HUES64 (cell line): Measurements from ENCODE around the gene MED12L.

Source experiments
- H3K27ac ChIP-seq: 2 replicates; pipeline ENCODE4 v1.7.0; 2013; ENCODE audit warnings: low read depth, low read length, inconsistent platforms
- H3K27me3 ChIP-seq: 2 replicates; pipeline ENCODE4 v1.6.1; 2013; ENCODE audit warnings: mild to moderate bottlenecking, low read length; ENCODE audit not compliant: insufficient read depth
- H3K36me3 ChIP-seq: 2 replicates; pipeline ENCODE4 v1.6.1; 2013; ENCODE audit warnings: mild to moderate bottlenecking, low read length; ENCODE audit not compliant: insufficient read depth
- H3K4me1 ChIP-seq: 2 replicates; pipeline ENCODE4 v1.6.1; 2013; ENCODE audit warnings: mild to moderate bottlenecking, low read length, moderate library complexity; ENCODE audit not compliant: insufficient read depth
- H3K4me3 ChIP-seq: 2 replicates; pipeline ENCODE4 v1.5.1; 2013; ENCODE audit warnings: mild to moderate bottlenecking, low read length, moderate library complexity
- H3K9ac ChIP-seq: 2 replicates; pipeline ENCODE4 v1.6.1; 2013; ENCODE audit warnings: mild to moderate bottlenecking, low read depth, low read length
- H3K9me3 ChIP-seq: 2 replicates; pipeline ENCODE4 v1.6.1; 2013; ENCODE audit warnings: low read depth, low read length; ENCODE audit not compliant: insufficient read depth
- WGBS: fragments of 150-250, 120-280 bp; methylation state at CpG from one replicate; pipeline ENCODE4 v1.1.7; 2013; ENCODE audit warnings: missing lambda C conversion rate; 5-methylcytosine and 5-hydroxymethylcytosine counted together

The MED12L gene

DNA sequence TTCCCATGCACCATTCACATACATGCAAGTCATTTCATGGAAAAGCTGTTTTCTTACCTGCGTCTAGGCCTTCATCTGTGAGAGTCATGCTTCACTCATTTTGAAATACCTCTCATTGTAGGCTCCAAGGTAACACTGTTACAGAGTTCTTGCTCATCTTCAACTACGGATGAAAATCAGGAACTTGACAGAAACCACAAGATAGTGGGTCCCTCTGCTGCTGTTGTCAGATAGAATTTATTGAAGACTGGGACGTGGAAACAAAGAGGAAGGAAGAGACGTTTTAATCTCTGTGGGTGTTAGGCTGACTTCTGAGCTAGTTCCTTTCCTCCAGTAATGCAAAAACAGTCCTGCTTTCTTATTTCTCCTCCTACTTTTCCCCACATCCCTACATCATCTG, 192.8 kb downstream of the MED12L start, which contains the start of gene P2RY14:
P2RY14 (minus strand) TSS at position 313 of the 400 bp plus-strand sequence. CDS start 64,226 bp downstream, outside the sequence.
- no peaks in the 10 kb centered on the region for H3K4me1 ChIP-seq
- no peaks in the 10 kb centered on the region for H3K9me3 ChIP-seq
- no peak within 1 kb of the TSS for H3K4me3 ChIP-seq
- no peak within 1 kb of the TSS for H3K9ac ChIP-seq
- WGBS = 89% methylated on average over 4 of the region's 4 CpGs
- no peaks in the 10 kb centered on the region for H3K27me3 ChIP-seq
- H3K36me3 ChIP-seq = peaks cover 9% of the 10 kb centered on the region; the same call in 1 of the 2 replicates
- H3K27ac ChIP-seq = no peak within 1 kb of the TSS

DNA sequence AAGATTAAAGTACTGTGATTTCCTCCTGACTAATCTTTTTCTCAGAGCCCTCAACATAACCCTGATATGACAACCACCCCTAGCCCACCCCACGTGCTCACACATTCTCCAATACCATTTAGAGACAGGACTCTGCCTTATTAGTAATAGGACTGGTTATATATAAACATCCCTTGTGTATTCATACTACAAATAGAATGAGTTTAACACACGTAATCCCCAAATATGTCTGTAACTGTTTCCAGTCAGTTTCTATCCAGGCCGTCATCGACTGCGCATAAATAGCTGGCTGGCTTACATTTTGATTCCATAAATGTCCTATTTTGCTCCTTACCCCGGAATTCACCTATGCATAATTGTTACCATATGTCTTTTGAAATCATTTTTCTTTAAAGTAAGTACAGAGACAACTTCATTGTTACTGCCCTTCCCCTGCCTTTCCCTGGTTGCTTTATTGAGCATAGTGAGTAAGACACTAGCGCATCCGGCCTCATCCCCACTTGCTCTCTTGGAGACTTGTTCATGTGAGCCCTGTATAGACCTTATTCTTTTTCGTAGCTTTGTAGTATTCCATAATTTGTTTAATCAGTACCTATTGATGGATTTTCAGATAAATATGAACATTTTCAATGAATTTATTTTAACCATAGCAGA, 196.3 kb downstream of the MED12L start:
- WGBS = 99% methylated on average over 8 of the region's 9 CpGs

GRCh38 chr3:151282921-151283320, 197.5 kb downstream of the MED12L start:
- 28% methylated on average over 1 of the region's 1 CpG for WGBS

More for the DNA sequence above, 196.3 kb downstream of the MED12L start:
- H3K9ac ChIP-seq = no peak overlapping the region
- peaks cover 9% of the 10 kb centered on the region; the same call in 1 of the 2 replicates for H3K36me3 ChIP-seq
- H3K4me3 ChIP-seq = no peak overlapping the region
- H3K4me1 ChIP-seq = no peaks in the 10 kb centered on the region
- no peak overlapping the region for H3K27ac ChIP-seq
- no peaks in the 10 kb centered on the region for H3K9me3 ChIP-seq
- no peaks in the 10 kb centered on the region for H3K27me3 ChIP-seq

GRCh38 chr3:151283387-151283786, 197.9 kb downstream of the MED12L start:
- Histone ChIP-seq H3K36me3 (peaks cover 5% of the 10 kb centered on the region; the same call in 1 of the 2 replicates), H3K27me3 (no peaks in the 10 kb centered on the region), H3K4me3 (no peak overlapping the region), H3K9me3 (no peaks in the 10 kb centered on the region), H3K27ac (no peak overlapping the region), H3K4me1 (no peaks in the 10 kb centered on the region), H3K9ac (no peak overlapping the region)
- 94% methylated on average over 3 of the region's 4 CpGs for WGBS

More at GRCh38 chr3:151282921-151283320, 197.5 kb downstream of the MED12L start:
- H3K4me3 ChIP-seq = no peak overlapping the region
- peaks cover 5% of the 10 kb centered on the region; the same call in 1 of the 2 replicates for H3K36me3 ChIP-seq
- no peak overlapping the region for H3K27ac ChIP-seq
- H3K9ac ChIP-seq = no peak overlapping the region
- no peaks in the 10 kb centered on the region for H3K9me3 ChIP-seq
- H3K4me1 ChIP-seq = no peaks in the 10 kb centered on the region
- H3K27me3 ChIP-seq = no peaks in the 10 kb centered on the region

DNA sequence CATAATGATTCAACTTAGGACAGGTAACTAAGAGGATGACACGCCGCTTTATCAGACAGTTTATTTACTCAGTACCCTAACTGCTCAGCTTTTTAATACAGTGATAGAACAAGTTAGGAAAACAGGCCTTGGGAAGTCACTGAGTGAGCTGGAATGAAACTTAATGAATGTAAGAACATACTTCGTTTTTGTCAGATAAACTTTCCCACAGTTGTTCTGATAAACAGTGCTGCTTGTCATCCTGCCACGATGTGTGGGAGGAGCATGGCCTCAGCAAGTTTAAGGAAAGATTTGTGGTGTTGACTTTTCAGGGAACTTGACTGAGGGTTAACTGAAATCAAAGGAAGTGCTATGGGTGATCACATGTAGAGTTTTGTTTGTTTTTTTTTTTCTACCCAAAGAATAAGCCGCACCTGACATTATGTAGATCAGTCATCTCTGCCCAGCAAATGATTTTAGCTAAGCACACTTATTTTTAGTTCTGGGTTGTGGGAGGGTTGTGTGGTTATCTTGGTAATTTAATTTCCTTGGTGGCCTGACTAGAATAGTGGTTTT, 198.5 kb downstream of the MED12L start:
- Histone ChIP-seq H3K4me1 (no peaks in the 10 kb centered on the region), H3K4me3 (no peak overlapping the region), H3K27me3 (no peaks in the 10 kb centered on the region), H3K27ac (no peak overlapping the region), H3K9ac (no peak overlapping the region), H3K9me3 (no peaks in the 10 kb centered on the region), H3K36me3 (no peaks in the 10 kb centered on the region)
- 78% methylated on average over 5 of the region's 5 CpGs for WGBS

DNA sequence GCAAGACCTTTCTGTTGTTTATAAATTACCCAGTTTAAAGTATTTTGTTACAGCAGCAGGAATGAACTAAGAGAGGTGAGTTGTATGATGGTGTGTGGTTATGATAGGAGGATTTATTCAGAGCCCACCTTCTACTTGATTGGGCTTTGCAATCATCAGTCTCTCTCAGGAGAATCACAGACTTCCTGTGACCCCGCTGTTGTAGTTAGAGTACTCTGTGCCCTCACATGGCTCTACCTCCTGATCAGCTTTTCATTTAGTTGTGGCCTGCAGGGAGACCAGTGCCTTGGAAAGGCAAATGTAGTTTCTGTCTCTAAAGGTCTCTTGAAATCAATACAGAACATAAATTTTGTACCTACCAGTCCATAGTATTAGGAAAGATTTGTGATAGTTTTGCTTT, 200.5 kb downstream of the MED12L start:
- H3K9me3 ChIP-seq = no peaks in the 10 kb centered on the region
- H3K36me3 ChIP-seq = no peaks in the 10 kb centered on the region
- no peaks in the 10 kb centered on the region for H3K4me1 ChIP-seq
- WGBS = 57% methylated on average over 1 of the region's 1 CpG
- H3K27me3 ChIP-seq = no peaks in the 10 kb centered on the region
- H3K4me3 ChIP-seq = no peak overlapping the region
- H3K9ac ChIP-seq = no peak overlapping the region
- no peak overlapping the region for H3K27ac ChIP-seq

DNA sequence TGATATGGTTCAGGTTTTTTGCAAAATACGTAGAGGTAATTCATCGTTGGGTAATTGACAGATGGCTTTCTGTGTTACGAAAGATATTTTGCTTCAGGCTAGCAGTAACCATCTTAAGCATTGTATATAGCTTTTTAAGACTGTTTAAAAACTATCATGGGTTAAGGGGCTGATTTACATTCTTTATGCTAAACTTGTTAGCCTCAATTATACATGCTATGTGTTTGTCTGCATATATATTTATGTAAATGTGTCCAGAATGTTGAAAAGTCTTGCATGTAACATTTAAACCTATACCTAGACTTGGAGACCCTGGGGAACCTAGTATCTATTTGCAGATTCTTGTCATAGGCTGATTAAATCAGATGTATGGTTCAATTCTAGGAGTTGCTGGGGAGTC, 204.0 kb downstream of the MED12L start:
- Histone ChIP-seq H3K9ac (no peak overlapping the region), H3K4me3 (no peak overlapping the region), H3K36me3 (no peaks in the 10 kb centered on the region), H3K27me3 (no peaks in the 10 kb centered on the region), H3K9me3 (no peaks in the 10 kb centered on the region), H3K27ac (no peak overlapping the region), H3K4me1 (no peaks in the 10 kb centered on the region)
- 53% methylated on average over 3 of the region's 3 CpGs for WGBS

- Histone ChIP-seq H3K27me3 (no peaks in the 10 kb centered on the region), H3K4me1 (no peaks in the 10 kb centered on the region), H3K4me3 (no peak overlapping the region), H3K27ac (no peak overlapping the region), H3K36me3 (no peaks in the 10 kb centered on the region), H3K9ac (no peak overlapping the region), H3K9me3 (no peaks in the 10 kb centered on the region)
- 84% methylated on average over 3 of the region's 3 CpGs for WGBS
Observed at GRCh38 chr3:151290673-151291072, 205.2 kb downstream of the MED12L start.

DNA sequence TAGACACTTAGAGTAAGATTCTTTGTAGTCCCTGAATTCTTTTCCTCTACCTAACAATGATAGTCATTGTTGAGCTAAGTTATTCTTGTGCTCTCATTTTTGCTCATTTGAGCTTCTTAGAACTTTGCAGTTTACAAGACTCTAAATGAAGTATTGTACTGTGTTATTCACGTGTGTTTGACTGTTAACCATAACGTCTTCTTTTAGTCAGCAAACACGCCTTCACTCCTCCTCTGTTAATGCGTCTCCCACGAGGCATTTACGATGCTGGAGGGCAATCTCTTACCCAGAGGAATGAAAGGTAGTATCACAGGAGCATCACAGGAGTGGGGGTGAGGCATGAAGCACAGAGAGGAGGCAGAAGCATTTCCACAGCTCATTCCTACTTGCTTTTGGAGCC, 207.7 kb downstream of the MED12L start:
- no peaks in the 10 kb centered on the region for H3K36me3 ChIP-seq
- no peak overlapping the region for H3K9ac ChIP-seq
- no peak overlapping the region for H3K27ac ChIP-seq
- H3K4me3 ChIP-seq = no peak overlapping the region
- no peaks in the 10 kb centered on the region for H3K9me3 ChIP-seq
- 90% methylated on average over 6 of the region's 6 CpGs for WGBS
- H3K27me3 ChIP-seq = no peaks in the 10 kb centered on the region
- peaks cover 12% of the 10 kb centered on the region; the same call in 1 of the 2 replicates for H3K4me1 ChIP-seq

GRCh38 chr3:151296226-151296625, 210.8 kb downstream of the MED12L start:
- Histone ChIP-seq H3K36me3 (no peaks in the 10 kb centered on the region), H3K27ac (no peak overlapping the region), H3K4me3 (no peak overlapping the region), H3K27me3 (no peaks in the 10 kb centered on the region), H3K4me1 (peaks cover 12% of the 10 kb centered on the region; the same call in 1 of the 2 replicates), H3K9me3 (no peaks in the 10 kb centered on the region), H3K9ac (no peak overlapping the region)
- 79% methylated on average over 3 of the region's 3 CpGs for WGBS

- Histone ChIP-seq H3K4me3 (no peak overlapping the region), H3K27ac (no peak overlapping the region), H3K36me3 (no peaks in the 10 kb centered on the region), H3K9ac (no peak overlapping the region), H3K9me3 (no peaks in the 10 kb centered on the region), H3K27me3 (no peaks in the 10 kb centered on the region), H3K4me1 (peaks cover 12% of the 10 kb centered on the region; the same call in 1 of the 2 replicates)
- 93% methylated on average over 1 of the region's 2 CpGs for WGBS
Observed at GRCh38 chr3:151297429-151297828, 212.0 kb downstream of the MED12L start.
